ENCODE data around the gene SEMA6A.

DNA sequence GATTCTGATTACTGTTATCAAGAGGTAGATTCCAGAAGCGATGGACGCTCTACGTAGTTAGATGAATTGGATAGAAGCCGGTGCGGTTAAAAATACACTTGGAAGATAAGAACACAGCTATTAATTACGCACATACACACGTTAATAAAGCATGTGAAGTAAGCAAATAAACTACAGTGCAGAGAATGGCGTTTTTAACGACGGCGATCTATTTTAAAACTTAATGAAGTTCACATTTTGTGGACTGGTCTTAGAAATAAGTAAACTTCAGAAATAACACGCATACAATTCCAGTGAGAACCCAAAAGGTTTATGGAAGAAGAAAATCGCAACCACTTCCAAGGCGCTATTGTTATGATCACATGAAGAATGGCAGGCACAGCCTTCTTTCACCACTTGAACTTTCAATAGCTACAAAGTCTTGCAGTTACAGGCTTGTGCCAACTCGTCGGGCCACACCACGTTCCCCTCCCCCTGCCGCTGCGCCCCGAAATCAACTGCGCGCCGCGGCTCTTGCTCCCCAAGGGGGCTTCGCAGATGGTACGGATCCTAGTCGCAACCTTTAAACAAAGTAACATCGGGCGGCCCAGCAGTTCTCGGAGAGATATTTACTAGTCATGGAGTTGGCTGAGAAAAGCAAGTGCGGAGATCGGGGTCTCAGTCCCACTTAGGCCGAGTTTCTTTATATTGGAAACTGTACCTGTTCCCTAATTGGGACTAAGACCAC is 866 bp upstream of the SEMA6A start:
- TF ChIP-seq POLR2AphosphoS5 (IDR thresholded peaks at IDR 0.05; ENCODE audit: low read depth, low read length) (no peak), POLR2A (IDR thresholded peaks at IDR 0.05; ENCODE audit: low read depth, low read length) (no peak)
